Mesenteric fat pad (tissue), 1 donor: ENCODE measurements around the gene KXD1. TPM values are rescaled to one million over a fixed set of nuclear protein-coding genes. Genes with fewer than 3 reads are reported as not detected.
"Not testable (repeated sequence)": the region's sequence is repeated elsewhere in the genome, so short reads cannot be mapped to it uniquely, and the experiment has no call there.

ENCODE experiments used
- DNase-seq: peaks from one replicate; pipeline ENCODE4 v3.0.0-alpha.2; 2020; ENCODE audit warnings: low spot score
- total RNA-seq: library from RNA; stranded (reverse); fragmentation: NEBNext Ultra II Directional; extraction: Animal tissue kit (Norgen Biotek cat#: 25700); gene quantifications from one replicate; pipeline ENCODE4 v1.2.1, GENCODE V29; 2021
- donor health status: DM: yes; HTN: yes; CAD: no.

KXD1 gene
- total RNA-seq, 1 donor from 2014 or later, result 90.9 TPM

GRCh38 chr19:18533058-18533457 is 24.6 kb upstream of the KXD1 start:
- DNase-seq, result no peak

DNA sequence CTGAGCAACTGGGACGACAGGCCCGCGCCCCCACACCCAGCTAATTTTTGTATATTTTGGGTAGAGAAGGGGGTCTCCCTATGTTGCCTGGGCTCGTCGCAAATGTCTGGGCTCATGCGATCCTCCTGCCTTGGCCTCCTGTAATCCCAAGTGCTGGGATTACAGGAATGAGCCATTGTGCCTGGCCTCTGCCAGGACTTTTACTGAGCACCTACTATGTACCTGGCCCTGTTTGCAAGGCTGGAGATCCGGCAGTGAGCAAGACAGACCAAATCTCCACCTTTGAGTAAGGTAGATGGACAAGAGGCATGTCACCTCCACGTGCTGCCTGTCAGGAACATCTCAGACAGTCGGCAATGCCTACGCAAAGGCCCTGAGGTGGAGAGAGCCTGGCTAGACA is 21.2 kb upstream of the KXD1 start:
- no peak for DNase-seq

GRCh38 chr19:18537431-18537830 is 20.2 kb upstream of the KXD1 start:
- DNase-seq, result no peak

DNA sequence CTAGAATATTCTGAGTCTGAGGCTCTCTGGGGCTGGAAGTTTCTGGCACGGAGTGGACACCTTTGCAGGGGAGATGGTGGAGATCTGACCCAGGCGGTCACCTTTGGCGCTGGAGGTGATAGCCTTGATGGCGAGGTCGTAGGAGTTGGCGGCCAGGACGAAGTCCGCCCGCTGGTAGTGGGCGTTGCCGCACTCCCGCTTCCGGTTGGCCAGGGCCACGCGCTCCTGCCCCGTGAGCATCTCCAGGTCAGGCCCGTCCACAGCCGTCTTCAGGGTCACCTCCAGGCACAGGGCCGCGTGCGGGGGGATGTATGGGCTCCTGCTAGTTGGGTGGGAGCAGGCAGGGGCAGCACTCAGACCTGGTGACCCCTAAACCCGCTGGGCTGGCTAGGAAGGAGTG is 19.6 kb upstream of the KXD1 start:
- no peak for DNase-seq

GRCh38 chr19:18539372-18539771 is 18.3 kb upstream of the KXD1 start:
- DNase-seq, result no peak

GRCh38 chr19:18540200-18540599 is 17.5 kb upstream of the KXD1 start:
- not testable (repeated sequence) for DNase-seq

GRCh38 chr19:18541258-18541991 is 16.2 kb upstream of the KXD1 start:
- DNase-seq, result no peak

GRCh38 chr19:18541992-18542940 is 15.4 kb upstream of the KXD1 start:
- no peak for DNase-seq

DNA sequence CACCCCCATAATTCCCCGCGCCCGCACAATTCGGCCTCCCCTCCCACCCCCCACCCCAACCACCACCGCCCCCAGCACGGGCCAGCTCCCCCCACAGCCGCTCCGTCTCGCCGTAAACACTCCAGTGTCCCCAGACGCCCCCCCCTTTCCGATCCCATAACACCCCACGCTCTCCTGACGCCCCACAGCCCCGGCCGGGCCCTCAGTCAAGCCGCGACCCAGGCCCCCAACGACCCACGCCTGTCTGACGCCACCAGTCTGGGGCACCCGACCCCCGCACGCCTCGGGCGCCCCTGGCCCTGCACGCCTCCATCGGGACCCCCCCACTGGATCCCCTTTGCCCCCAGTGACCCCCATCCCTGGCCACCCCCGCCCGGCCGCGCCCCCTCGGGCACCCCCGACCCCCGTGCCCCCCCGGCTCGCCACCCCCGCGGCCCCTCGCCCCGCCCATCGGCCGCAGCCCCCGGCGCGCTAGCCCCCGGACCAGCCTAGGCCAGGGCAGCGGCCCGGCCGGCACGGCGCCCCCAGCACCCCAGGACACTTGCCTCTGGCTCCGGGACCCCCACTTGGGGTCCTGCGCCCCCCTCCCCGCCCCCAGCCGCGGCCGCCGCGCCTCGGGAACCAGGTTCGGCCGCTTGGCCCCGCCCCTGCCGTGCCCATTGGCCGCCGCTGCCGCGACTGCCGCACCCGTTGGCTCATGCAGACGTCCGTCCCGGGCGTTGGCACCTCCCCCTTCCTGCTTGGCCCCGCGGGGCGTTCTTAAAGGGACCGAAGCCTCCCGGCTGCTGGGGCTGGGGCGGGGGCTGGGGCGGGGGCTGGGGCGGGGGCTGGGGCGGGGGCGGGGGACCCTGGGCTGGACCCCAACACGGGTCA is 14.5 kb upstream of the KXD1 start, which contains the start of gene FKBP8:
Gene FKBP8, minus strand, starts transcription at position 633 of the 873 bp plus-strand sequence. CDS start 1,603 bp downstream, outside the sequence.
- DNase-seq, result peak; percentile 98

- DNase-seq, result no peak
Measured at GRCh38 chr19:18543814-18544475, 13.7 kb upstream of the KXD1 start.

DNA sequence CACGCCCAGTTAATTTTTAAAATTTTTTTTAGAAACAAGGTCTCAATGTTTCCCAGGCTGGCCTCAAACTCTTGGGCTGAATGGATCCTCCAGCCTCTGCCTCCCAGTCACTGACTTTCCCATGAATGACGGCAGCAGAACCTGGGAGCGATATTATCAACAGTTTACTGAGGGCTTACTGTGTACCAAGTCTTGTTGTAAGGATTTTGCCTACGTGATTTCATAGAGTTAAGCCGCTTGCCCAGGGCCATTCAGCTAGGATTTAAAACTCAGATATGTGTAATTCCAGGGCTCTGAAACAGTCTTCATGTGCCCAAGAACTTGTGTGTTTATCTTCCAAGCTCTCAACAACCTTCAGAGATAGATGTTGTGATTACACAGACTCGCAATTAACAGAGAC is 6.0 kb upstream of the KXD1 start:
- DNase-seq, result no peak

GRCh38 chr19:18558202-18558555 is 509 bp downstream of the KXD1 start:
- DNase-seq, result no peak

GRCh38 chr19:18558604-18559003 is 934 bp downstream of the KXD1 start:
- no peak for DNase-seq

DNA sequence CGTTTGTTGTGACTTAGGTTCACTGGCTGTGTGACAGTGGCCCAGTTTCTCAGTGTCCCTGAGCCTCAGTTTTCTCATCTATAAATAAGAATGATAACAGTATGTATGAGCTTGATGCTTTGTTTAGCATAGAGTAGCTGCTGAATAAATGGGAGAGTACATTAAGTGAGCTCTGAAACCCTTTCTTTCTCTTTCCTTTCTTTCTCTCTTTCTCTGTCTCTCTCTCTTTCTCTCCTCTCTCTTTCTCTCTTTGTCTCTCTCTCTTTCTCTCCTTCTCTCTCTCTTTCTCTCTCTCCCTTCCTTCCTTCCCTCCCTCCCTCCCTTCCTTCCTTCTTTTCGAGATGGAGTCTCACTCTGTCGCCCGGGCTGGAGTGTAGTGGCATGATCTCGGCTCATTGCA is 2.0 kb downstream of the KXD1 start:
- DNase-seq, result no peak

DNA sequence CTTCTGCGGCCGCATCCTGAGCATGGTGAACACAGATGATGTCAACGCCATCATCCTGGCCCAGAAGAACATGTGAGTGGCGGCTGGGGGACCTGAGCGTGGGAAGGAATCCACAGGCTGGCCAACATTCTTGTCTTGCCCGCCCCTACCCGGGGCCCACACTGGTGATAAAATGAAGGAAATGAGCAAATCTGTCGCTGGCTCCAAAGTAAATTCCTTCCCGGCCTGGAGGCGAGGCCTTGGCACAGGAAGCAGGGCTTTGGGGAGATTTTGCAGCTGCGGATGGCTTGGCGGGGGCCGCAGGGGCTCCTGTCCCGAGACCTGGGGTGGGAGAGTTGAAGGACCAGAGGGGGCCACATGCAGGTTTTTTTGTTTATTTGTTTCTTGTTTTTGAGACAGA is 4.4 kb downstream of the KXD1 start:
- no peak for DNase-seq

GRCh38 chr19:18566953-18567352 is 9.3 kb downstream of the KXD1 start:
- DNase-seq, result no peak

GRCh38 chr19:18568367-18568766 is 10.7 kb downstream of the KXD1 start:
- DNase-seq, result no peak

DNA sequence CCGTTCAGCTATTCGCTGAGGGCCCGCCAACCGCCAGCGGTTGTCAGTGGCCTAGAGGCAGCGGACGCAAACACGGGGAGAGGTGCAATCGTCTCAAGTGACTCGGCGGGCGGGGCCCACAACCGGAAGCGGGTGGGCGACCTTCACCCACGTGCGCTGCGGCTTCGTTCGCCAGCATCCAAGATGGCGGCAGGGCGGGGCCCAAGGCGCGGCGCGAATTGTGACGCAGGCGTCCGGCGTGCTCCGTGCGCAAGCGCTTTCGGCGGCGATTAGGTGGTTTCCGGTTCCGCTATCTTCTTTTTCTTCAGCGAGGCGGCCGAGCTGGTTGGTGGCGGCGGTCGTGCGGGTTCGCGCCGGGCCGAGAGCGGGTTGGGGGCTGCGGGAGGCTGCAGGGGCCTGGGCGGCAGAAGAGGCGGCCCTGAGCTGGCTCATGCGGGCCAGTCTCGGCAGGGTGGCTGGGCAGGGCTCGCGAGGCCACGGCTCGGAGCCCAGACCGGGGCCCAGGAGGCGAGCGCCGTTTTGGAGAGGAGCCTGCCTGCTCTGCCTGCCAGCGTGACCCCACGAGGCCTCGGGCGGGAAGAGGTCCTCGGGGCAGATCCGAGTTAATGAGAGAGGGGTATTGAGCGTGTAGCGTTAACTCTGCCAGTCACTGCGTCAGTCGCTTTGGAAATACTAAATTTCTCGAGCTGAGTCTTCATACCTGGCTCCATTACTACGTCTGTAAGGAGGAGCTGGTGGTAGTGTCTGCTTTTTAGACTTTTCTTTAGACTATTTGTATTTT is 14.1 kb downstream of the KXD1 start, which contains the start of gene UBA52:
Gene UBA52, plus strand, starts transcription at position 294 of the 781 bp plus-strand sequence. CDS start 1,444 bp downstream, outside the sequence.
- DNase-seq, result peak; percentile 100

DNA sequence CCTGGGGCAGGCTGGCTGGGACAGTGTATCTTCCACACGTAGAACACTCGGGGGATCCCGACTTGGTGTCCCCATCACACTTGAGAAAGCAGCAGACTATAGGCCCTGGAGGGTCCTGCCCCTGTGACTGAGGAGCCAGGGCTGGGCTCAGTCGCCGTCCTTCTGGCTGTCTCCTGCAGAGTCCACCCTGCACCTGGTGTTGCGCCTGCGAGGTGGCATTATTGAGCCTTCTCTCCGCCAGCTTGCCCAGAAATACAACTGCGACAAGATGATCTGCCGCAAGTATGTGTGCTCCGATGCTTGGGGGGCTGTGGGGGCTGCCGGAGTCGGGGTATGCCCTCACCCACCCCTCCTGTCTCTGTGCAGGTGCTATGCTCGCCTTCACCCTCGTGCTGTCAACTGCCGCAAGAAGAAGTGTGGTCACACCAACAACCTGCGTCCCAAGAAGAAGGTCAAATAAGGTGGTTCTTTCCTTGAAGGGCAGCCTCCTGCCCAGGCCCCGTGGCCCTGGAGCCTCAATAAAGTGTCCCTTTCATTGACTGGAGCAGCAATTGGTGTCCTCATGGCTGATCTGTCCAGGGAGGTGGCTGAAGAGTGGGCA is 17.1 kb downstream of the KXD1 start:
- DNase-seq, result no peak
